Progenitor cell of endocrine pancreas (in vitro differentiated cells): ENCODE data around the gene TEKTIP1. TPM values are rescaled to one million over a fixed set of nuclear protein-coding genes. Genes with fewer than 3 reads are reported as not detected.

ENCODE experiments used
- DNase-seq: peaks from one replicate; pipeline ENCODE4 v3.0.0; 2021; ENCODE audit warnings: low spot score; ENCODE audit not compliant: unreplicated experiment
- H3K27ac Mint-ChIP-seq: 2 replicates; pipeline ENCODE4 v1.8.0; 2021; ENCODE audit warnings: mild to moderate bottlenecking, moderate library complexity, mixed read lengths
- H3K27me3 Mint-ChIP-seq: 2 replicates; pipeline ENCODE4 v1.8.0; 2021; ENCODE audit warnings: mixed read lengths
- H3K36me3 Mint-ChIP-seq: 2 replicates; pipeline ENCODE4 v1.8.0; 2022; ENCODE audit warnings: mixed read lengths; ENCODE audit not compliant: insufficient read depth
- H3K4me1 Mint-ChIP-seq: 2 replicates; pipeline ENCODE4 v1.8.0; 2021; ENCODE audit warnings: low read depth, mixed read lengths
- H3K4me3 Mint-ChIP-seq: 2 replicates; pipeline ENCODE4 v1.8.0; 2021; ENCODE audit warnings: low read depth, mild to moderate bottlenecking, moderate library complexity, mixed read lengths
- H3K9me3 Mint-ChIP-seq: 2 replicates; pipeline ENCODE4 v1.8.0; 2021; ENCODE audit warnings: low read depth, mixed read lengths
- CTCF ChIP-seq: fragments of 200-600 bp; sonication (generic); IDR thresholded peaks from one replicate; pipeline ENCODE4 v1.5.0; 2021; ENCODE audit warnings: antibody characterized with exemption, mild to moderate bottlenecking; ENCODE audit not compliant: unreplicated experiment
- total RNA-seq: library from RNA; stranded (reverse); gene quantifications from 2 replicates; pipeline ENCODE4 v1.2.1, GENCODE V29; 2021

Gene TEKTIP1
- total RNA-seq, 1 donor from 2014 or later, result 4.0 TPM

- H3K4me1 Mint-ChIP-seq, result peaks cover 1% of the 10 kb centered on the region
- no peak for TF ChIP-seq CTCF
- no peak overlapping the region for H3K4me3 Mint-ChIP-seq
- DNase-seq, result no peak
- no peaks in the 10 kb centered on the region for H3K27me3 Mint-ChIP-seq
- H3K27ac Mint-ChIP-seq, result no peak overlapping the region
- H3K36me3 Mint-ChIP-seq, result peaks cover 8% of the 10 kb centered on the region
- H3K9me3 Mint-ChIP-seq, result no peaks in the 10 kb centered on the region
These were observed 14.7 kb upstream of the TEKTIP1 start for GRCh38 chr19:3524078-3524842.

- Mint-ChIP-seq H3K4me3 (no peak overlapping the region), H3K9me3 (no peaks in the 10 kb centered on the region), H3K36me3 (peaks cover 8% of the 10 kb centered on the region), H3K27me3 (no peaks in the 10 kb centered on the region), H3K4me1 (peaks cover 1% of the 10 kb centered on the region), H3K27ac (no peak overlapping the region)
- TF ChIP-seq CTCF, result no peak
- no peak for DNase-seq
These were observed 14.0 kb upstream of the TEKTIP1 start for GRCh38 chr19:3524904-3525451.

- Mint-ChIP-seq H3K27me3 (no peaks in the 10 kb centered on the region), H3K4me1 (no peaks in the 10 kb centered on the region), H3K27ac (no peak overlapping the region), H3K9me3 (no peaks in the 10 kb centered on the region), H3K36me3 (peaks cover 5% of the 10 kb centered on the region), H3K4me3 (no peak overlapping the region)
- no peak for DNase-seq
- TF ChIP-seq CTCF, result peak; percentile 34
These were observed 12.3 kb upstream of the TEKTIP1 start for GRCh38 chr19:3526507-3527237.

GRCh38 chr19:3527238-3527910 is 11.6 kb upstream of the TEKTIP1 start:
- no peak for DNase-seq
- H3K4me3 Mint-ChIP-seq, result no peak overlapping the region
- H3K27ac Mint-ChIP-seq, result no peak overlapping the region
- no peaks in the 10 kb centered on the region for H3K4me1 Mint-ChIP-seq
- no peaks in the 10 kb centered on the region for H3K27me3 Mint-ChIP-seq
- no peak for TF ChIP-seq CTCF
- H3K36me3 Mint-ChIP-seq, result peaks cover 5% of the 10 kb centered on the region
- H3K9me3 Mint-ChIP-seq, result no peaks in the 10 kb centered on the region

GRCh38 chr19:3528080-3528479 is 10.9 kb upstream of the TEKTIP1 start:
- Mint-ChIP-seq H3K27me3 (no peaks in the 10 kb centered on the region), H3K27ac (no peak overlapping the region), H3K4me3 (no peak overlapping the region), H3K9me3 (no peaks in the 10 kb centered on the region), H3K4me1 (no peaks in the 10 kb centered on the region), H3K36me3 (peaks cover 6% of the 10 kb centered on the region)
- no peak for DNase-seq
- TF ChIP-seq CTCF, result no peak
